PFSK-1 (cell line): Measurements from ENCODE around the gene CAB39L.

Experiments used
- FOXP2 ChIP-seq: optimal IDR thresholded peaks from 2 replicates; pipeline ENCODE3; 2011; ENCODE audit warnings: borderline replicate concordance, control low read depth, inconsistent platforms; ENCODE audit not compliant: insufficient read depth; ENCODE audit errors: extremely low read length, extremely low read depth
- POLR2AphosphoS5 ChIP-seq: IDR thresholded peaks from 2 replicates; pipeline ENCODE4 v1.6.1; 2012; ENCODE audit warnings: low read depth, mild to moderate bottlenecking, control low read depth, low read length, moderate library complexity
- SIN3A ChIP-seq: IDR thresholded peaks from 2 replicates; pipeline ENCODE4 v1.6.1; 2012; ENCODE audit warnings: mild to moderate bottlenecking, low read length, moderate library complexity, borderline replicate concordance; ENCODE audit not compliant: insufficient read depth
- TAF1 ChIP-seq: IDR thresholded peaks from 2 replicates; pipeline ENCODE4 v1.6.1; 2012; ENCODE audit warnings: low read length, control low read depth, borderline replicate concordance; ENCODE audit not compliant: insufficient read depth
- TF ChIP-seq, protein P1 (sequence below), 2 experiments: IDR thresholded peaks; 2 replicates each; pipeline versions ENCODE4 v1.6.1 to v1.8.0; 2011 to 2012; ENCODE audit warnings: low read depth in 2 of 2, low read length in 2 of 2, control low read depth in 1 of 2, inconsistent platforms in 1 of 2, mild to moderate bottlenecking in 1 of 2, moderate library complexity in 1 of 2; ENCODE audit not compliant: insufficient read depth in 1 of 2

CAB39L gene

DNA sequence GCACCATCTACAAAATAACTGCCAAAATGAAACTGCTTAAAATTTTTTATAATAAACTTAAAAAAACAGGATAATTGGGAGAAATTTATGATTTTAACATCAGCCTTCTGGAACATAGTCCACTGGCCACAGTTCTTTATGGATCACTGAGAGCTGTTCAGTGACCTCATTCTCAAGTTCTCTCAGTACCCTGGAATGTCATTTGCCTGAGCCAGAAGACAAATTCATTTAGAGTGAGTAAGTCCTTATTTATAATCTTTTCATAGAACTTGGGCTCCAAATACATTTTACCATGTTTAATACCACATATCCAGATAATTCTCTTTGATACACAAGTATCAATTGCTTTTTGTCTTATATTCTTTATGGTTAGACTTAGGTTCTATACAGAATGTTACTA lies 87.6 kb downstream of the CAB39L start:
- no peak for TF ChIP-seq POLR2AphosphoS5
- TF ChIP-seq, protein P1, sequence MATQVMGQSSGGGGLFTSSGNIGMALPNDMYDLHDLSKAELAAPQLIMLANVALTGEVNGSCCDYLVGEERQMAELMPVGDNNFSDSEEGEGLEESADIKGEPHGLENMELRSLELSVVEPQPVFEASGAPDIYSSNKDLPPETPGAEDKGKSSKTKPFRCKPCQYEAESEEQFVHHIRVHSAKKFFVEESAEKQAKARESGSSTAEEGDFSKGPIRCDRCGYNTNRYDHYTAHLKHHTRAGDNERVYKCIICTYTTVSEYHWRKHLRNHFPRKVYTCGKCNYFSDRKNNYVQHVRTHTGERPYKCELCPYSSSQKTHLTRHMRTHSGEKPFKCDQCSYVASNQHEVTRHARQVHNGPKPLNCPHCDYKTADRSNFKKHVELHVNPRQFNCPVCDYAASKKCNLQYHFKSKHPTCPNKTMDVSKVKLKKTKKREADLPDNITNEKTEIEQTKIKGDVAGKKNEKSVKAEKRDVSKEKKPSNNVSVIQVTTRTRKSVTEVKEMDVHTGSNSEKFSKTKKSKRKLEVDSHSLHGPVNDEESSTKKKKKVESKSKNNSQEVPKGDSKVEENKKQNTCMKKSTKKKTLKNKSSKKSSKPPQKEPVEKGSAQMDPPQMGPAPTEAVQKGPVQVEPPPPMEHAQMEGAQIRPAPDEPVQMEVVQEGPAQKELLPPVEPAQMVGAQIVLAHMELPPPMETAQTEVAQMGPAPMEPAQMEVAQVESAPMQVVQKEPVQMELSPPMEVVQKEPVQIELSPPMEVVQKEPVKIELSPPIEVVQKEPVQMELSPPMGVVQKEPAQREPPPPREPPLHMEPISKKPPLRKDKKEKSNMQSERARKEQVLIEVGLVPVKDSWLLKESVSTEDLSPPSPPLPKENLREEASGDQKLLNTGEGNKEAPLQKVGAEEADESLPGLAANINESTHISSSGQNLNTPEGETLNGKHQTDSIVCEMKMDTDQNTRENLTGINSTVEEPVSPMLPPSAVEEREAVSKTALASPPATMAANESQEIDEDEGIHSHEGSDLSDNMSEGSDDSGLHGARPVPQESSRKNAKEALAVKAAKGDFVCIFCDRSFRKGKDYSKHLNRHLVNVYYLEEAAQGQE (IDR thresholded peaks at IDR 0.05; ENCODE audit: insufficient read depth in 1 of 2, low read depth in 2 of 2, low read length in 2 of 2) = no peak
- no peak for TF ChIP-seq FOXP2
- TF ChIP-seq SIN3A = no peak
- TF ChIP-seq TAF1 = no peak

DNA sequence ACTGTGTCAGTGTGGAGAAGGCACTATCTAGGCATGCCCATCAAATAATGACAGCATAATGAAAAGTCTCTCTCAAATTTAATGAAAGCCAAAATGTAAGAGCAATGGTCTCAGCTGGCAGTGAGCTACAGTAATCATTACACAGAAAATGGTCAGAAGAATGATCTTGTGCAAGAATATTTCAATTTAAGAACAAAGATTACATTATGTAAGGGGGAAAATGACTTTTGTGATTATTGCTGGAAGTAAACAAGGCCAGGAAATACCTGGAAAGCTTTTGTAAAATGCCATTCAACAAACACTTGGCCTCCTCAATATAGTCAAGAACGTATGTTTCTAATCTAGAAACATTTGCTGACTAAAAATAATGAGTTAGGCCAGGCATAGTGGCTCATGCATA lies 89.1 kb downstream of the CAB39L start:
- TF ChIP-seq TAF1 (no peak), POLR2AphosphoS5 (no peak), SIN3A (no peak)
- TF ChIP-seq, protein P1 (IDR thresholded peaks at IDR 0.05; ENCODE audit: insufficient read depth in 1 of 2, low read depth in 2 of 2, low read length in 2 of 2) = no peak

DNA sequence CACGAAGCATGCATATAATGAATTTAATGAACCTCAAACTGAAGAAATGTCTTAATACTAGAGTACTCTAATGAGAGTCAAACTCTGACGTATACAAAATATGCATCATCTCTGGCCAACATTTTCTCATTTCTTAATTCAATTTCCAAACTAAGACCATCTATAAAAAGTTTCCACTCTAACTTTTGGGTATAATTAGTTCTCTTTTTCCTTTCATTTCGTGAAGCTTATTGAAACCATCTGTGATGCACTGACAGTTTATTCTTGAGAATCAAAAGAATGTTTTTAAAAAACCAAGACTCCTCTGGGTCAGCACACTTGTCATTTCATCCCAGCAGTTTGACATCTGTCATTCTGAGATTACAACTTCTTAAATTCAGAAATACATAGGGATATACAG lies 90.0 kb downstream of the CAB39L start:
- TF ChIP-seq TAF1 (no peak), FOXP2 (no peak), SIN3A (no peak), POLR2AphosphoS5 (no peak)
- TF ChIP-seq, protein P1 (IDR thresholded peaks at IDR 0.05; ENCODE audit: insufficient read depth in 1 of 2, low read depth in 2 of 2, low read length in 2 of 2) = no peak

DNA sequence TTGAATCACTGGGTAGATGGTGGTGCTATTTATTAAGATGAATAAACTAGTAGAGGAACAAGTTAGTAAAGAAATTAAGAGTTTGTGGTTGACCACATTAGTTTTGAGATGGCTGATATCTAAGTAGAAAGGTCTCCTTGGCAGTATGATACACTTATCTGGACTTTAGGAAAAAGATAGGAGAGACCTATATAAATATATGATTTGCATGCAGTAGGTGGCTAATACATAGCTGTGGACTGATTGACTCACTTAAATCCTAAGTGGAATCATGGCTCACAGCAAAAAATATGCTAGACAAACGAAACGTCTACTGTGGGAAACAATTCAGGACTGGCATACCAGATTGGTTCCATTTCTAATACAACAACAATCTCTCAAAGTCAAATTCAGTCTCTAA lies 92.0 kb downstream of the CAB39L start:
- no peak for TF ChIP-seq SIN3A
- no peak for TF ChIP-seq FOXP2
- no peak for TF ChIP-seq POLR2AphosphoS5
- TF ChIP-seq TAF1 = no peak
- TF ChIP-seq, protein P1 (IDR thresholded peaks at IDR 0.05; ENCODE audit: insufficient read depth in 1 of 2, low read depth in 2 of 2, low read length in 2 of 2) = no peak

DNA sequence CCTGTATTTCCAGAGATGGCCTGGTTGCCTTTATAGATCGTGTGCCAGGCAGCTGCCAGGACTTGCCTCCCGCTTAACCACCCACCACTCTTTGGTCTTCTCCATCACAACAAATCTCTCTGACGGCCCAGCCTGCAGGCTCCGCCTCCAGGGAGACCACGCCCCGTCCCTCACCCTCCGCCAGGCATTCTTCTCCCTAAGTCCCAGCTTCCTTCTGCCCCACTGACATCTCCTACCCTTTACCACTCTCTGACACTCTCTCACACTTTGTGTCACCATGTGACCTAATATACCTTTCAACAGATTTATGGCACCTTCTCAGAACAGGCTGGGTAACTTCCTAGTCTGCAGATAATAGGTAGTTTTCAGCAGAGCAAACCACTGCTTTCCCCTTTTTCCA lies 95.1 kb downstream of the CAB39L start:
- TF ChIP-seq FOXP2 (no peak), SIN3A (no peak), TAF1 (no peak), POLR2AphosphoS5 (no peak)
- TF ChIP-seq, protein P1 (IDR thresholded peaks at IDR 0.05; ENCODE audit: insufficient read depth in 1 of 2, low read depth in 2 of 2, low read length in 2 of 2) = no peak
